ENCODE results near the gene GFER.
"Not testable (repeated sequence)": the region's sequence is repeated elsewhere in the genome, so short reads cannot be mapped to it uniquely, and the experiment has no call there.

Gene GFER

DNA sequence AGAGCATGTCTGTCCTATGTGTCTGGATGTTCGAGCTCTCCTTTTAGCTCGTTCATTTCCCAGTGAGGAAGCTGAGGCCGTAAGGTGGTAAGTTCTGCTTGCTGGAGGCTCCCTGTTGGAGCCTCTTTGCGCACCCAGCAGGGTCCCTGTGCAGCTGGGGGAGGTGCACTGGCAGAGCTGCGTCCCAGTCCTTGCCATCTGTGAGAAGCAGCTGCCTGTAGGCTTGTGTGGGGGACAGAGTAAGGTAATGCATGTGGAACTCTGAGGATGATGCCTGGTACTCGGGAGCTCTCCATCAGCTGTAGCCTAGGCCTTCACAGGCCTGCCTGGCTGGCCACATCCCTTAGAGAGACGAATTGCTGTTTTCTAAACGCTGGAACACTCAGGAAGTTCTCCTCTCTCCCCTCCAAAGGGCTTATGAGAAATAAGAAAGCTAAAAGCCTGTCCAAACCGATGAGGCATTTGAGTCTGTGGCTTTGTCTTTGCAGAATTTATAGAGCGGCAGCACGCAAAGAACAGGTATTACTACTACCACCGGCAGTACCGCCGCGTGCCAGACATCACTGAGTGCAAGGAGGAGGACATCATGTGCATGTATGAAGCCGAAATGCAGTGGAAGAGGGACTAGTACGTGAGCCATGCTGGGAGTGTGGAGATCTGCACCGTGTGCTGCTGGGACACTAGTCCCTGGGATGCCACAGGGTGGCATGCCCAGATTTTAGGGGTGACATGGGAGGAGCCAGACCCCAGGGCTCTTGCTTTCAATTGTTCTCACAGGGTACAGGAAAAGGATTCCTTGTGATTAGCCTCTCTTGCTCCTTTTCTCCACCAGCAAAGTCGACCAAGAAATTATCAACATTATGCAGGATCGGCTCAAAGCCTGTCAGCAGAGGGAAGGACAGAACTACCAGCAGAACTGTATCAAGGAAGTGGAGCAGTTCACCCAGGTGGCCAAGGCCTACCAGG, 23.0 kb upstream of the GFER start:
- H3K27ac ChIP-seq, result peak overlapping the region; percentile 79

DNA sequence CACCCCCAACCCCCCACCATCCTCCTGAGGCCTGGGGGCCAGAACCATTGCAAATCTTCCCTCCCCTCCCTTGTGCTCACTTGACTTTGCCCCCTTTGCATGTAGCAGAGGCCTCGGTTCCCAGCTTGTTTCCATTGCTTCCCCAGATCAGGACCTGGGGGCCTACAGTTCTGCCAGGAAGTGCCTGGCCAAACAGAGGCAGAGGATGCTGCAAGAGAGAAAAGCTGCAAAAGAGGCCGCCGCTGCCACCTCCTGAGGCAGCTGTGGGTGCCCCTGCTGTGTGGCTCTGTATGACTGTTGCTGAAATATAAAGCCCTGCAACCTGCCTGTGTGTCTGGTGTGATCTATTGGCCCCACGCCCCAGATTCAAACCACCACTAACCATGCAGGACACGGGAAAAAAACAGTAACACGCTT, 22.3 kb upstream of the GFER start:
- Histone ChIP-seq H3K36me3 (peaks cover 43% of the 10 kb centered on the region), H3K27me3 (ENCODE audit: insufficient read depth, low read depth, severe bottlenecking) (no peaks in the 10 kb centered on the region), H3K27ac (no peak overlapping the region; the same call in 1 of the 2 replicates), H3K9me3 (ENCODE audit: severe bottlenecking) (no peaks in the 10 kb centered on the region), H3K4me3 (ENCODE audit: low read depth, low read length) (no peak overlapping the region)
- no peak for DNase-seq
- TF ChIP-seq, protein P1, sequence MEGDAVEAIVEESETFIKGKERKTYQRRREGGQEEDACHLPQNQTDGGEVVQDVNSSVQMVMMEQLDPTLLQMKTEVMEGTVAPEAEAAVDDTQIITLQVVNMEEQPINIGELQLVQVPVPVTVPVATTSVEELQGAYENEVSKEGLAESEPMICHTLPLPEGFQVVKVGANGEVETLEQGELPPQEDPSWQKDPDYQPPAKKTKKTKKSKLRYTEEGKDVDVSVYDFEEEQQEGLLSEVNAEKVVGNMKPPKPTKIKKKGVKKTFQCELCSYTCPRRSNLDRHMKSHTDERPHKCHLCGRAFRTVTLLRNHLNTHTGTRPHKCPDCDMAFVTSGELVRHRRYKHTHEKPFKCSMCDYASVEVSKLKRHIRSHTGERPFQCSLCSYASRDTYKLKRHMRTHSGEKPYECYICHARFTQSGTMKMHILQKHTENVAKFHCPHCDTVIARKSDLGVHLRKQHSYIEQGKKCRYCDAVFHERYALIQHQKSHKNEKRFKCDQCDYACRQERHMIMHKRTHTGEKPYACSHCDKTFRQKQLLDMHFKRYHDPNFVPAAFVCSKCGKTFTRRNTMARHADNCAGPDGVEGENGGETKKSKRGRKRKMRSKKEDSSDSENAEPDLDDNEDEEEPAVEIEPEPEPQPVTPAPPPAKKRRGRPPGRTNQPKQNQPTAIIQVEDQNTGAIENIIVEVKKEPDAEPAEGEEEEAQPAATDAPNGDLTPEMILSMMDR (IDR thresholded peaks at IDR 0.05; ENCODE audit: low read depth, low read length), result no peak

More for the DNA sequence above, 23.0 kb upstream of the GFER start:
- TF ChIP-seq, protein P1 (IDR thresholded peaks at IDR 0.05; ENCODE audit: low read depth, low read length), result no peak
- DNase-seq, result peak; percentile 72
- H3K27me3 ChIP-seq (ENCODE audit: insufficient read depth, low read depth, severe bottlenecking), result no peaks in the 10 kb centered on the region
- peaks cover 43% of the 10 kb centered on the region for H3K36me3 ChIP-seq
- H3K4me3 ChIP-seq (ENCODE audit: low read depth, low read length), result peak overlapping the region; percentile 67
- no peaks in the 10 kb centered on the region for H3K9me3 ChIP-seq (ENCODE audit: severe bottlenecking)

DNA sequence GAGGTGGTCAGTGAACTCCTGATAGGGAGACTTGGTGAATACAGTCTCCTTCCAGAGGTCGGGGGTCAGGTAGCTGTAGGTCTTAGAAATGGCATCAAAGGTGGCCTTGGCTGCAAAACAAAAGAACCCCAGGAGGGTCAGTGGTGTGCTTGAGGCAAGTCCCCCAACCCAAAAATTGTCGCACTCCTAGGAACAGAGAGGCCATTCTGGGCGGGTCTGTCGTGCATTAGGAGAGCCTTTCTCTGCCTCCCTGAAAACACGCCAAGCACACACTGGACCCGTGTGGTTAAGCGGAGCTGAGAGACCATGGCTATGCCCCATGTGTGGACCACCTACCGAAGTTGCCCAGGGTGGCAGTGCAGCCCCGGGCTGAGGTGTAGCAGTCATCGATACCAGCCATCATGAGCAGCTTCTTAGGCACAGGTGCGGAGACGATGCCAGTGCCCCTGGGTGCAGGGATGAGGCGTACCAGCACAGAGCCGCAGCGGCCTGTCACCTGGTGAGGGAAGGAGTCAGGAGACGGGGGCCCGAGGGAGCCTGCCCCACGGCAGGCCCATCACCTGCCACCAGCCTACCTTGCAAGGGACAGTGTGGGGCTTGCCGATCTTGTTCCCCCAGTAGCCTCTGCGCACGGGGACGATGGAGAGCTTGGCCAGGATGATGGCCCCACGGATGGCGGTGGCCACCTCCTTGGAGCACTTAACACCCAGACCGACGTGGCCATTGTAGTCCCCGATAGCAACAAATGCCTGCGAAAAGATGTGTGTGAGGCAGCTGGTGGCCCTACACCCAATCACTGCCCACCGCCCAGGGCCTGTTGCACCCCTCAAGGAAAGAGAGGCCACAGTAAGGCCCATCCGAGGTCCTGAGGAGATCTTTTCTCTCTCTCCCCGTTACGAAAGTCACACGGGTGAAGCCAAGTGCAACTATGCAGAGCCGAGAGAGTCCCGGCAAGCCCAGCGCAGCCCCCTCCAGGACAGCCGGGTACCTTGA, 21.5 kb upstream of the GFER start:
- DNase-seq; H3K27me3 ChIP-seq (ENCODE audit: insufficient read depth, low read depth, severe bottlenecking); H3K9me3 ChIP-seq (ENCODE audit: severe bottlenecking); H3K4me3 ChIP-seq (ENCODE audit: low read depth, low read length): not testable (repeated sequence)
- H3K36me3 ChIP-seq, result peaks cover 43% of the 10 kb centered on the region
- peak overlapping the region; percentile 92 for H3K27ac ChIP-seq

DNA sequence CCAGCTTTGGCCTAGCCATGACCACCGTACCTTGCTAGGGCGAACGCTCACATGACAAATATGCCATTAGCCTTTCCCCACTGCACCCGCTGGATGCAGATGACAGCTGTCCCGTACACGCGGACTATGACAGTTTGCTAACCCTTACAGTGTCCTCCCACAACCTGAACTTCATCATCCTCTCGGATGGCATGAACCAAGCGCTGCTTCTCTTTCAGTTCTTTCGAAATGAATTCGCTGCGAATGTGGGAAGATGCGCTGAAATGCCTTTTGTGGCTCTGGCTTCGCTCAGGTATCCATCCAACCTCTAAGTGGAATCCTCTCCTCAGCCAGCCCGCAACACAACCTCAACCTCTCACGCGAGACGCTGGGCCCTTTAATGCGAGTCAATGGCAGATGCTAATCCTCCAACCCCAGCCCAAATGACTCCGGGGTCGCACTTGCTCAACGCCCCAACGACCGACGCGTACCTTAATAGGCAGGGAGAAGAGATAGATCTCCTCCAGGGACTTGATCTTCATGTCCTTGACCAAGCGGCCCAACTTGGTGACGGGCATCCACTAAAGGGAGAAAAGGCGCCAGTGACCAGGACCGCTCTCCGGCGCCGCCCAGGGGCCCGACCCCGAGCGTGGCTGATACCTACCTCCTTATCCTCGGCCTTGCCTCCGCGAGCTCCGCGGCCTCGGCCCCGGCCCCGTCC, 20.0 kb upstream of the GFER start:
- H3K27me3 ChIP-seq (ENCODE audit: insufficient read depth, low read depth, severe bottlenecking), result no peaks in the 10 kb centered on the region
- TF ChIP-seq, protein P1 (IDR thresholded peaks at IDR 0.05; ENCODE audit: low read depth, low read length), result peak; percentile 35; the same call in 1 of the 2 replicates
- no peak for DNase-seq
- H3K4me3 ChIP-seq (ENCODE audit: low read depth, low read length), result peak overlapping the region; percentile 82
- no peaks in the 10 kb centered on the region for H3K9me3 ChIP-seq (ENCODE audit: severe bottlenecking)
- peaks cover 43% of the 10 kb centered on the region for H3K36me3 ChIP-seq
- peak overlapping the region; percentile 92 for H3K27ac ChIP-seq

DNA sequence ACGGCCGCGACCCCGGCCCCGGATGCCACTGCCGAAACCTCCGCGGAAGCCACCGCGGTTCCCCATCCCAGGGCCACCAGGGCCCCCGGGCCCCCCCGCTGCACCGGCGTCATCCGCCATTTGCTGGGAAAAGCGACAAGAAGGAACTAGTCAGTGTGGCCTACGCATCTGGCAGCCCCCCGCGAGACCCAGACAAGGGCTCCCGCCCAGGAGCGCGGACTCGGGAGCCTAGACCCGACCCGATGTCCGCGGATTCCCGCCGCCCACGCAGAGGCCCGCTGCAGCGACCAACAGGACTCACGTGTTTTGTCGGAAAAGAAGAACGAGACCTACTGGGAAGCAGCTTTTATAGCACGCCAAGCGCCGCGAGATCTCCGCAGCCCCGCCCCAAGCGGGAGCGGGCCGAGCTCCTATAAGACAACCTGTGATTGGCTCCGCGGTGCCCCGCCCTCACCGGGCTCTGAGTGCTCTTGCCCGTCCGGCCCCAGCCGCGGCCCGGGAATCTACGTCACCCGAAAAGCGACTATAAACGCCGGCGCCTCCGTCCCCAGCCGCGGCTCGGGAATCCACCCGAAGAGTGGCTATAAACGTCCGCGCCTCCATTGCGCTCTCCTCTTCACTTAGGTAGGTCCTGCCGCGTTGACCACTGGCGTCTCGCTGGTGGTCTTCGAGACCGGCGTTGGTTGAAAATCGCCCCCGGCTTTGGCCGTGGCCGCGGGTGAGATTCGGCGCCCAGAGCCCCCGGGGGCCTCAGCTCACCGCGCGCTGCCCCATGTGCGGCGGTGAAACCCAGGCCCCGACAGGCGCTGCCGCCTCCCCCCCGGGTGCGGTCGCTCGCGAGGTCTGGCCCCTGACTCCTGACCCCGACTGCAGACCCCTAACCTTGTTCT, 19.2 kb upstream of the GFER start, which contains the start of gene RPS2:
TSS of gene RPS2 (minus strand) at position 321 of the 890 bp plus-strand sequence. CDS start at position 120, 201 bp downstream.
- Histone ChIP-seq H3K27ac (peak within 1 kb of the TSS; percentile 92), H3K4me3 (ENCODE audit: low read depth, low read length) (peak within 1 kb of the TSS; percentile 82), H3K27me3 (ENCODE audit: insufficient read depth, low read depth, severe bottlenecking) (no peaks in the 10 kb centered on the region), H3K9me3 (ENCODE audit: severe bottlenecking) (no peaks in the 10 kb centered on the region), H3K36me3 (peaks cover 43% of the 10 kb centered on the region)
- TF ChIP-seq, protein P1 (IDR thresholded peaks at IDR 0.05; ENCODE audit: low read depth, low read length), result no peak
- DNase-seq, result peak; percentile 99
